Measurements from ENCODE around the gene HOATZ.

The HOATZ gene

DNA sequence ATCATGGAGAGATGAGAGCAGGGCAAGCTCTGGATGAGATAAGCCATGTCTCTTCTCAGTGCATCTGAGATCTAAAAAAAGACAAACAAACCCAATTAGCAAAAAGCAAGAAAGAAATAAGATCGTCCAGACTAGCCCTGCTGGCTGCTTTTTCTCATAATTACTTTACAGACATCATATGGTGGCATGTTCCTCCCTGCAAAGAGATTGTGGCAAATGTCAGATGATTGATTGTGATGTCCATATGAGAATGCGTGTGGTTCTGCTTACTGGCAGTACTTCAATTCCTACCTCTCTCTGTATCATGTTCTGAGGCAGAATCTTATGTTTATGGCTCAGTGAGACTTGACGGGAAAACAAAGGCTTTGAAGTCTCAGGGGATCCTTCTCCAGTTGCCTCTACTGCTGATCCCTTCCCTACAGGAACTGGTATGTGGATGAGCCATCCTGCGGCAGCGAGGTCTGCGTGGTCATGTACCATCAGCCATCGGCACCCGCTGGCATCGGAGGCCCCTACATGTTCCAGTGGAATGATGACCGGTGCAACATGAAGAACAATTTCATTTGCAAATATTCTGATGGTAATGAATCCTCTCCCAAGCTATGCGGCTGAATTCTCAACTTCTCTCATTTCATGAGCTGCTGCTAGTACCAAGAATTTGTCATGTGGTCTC lies 34.8 kb downstream of the HOATZ start:
- no peak overlapping the region for H3K4me3 ChIP-seq (ENCODE audit: low read depth, low read length)
- no peaks in the 10 kb centered on the region for H3K9me3 ChIP-seq (ENCODE audit: control insufficient read depth, insufficient read depth, low read length)
- no peak overlapping the region for H3K27ac ChIP-seq (ENCODE audit: low read depth, low read length)
- H3K36me3 ChIP-seq (ENCODE audit: control insufficient read depth, insufficient read depth, low read length), result peaks cover 10% of the 10 kb centered on the region; the same call in 1 of the 2 replicates
- no peaks in the 10 kb centered on the region for H3K27me3 ChIP-seq (ENCODE audit: control insufficient read depth, insufficient read depth, low read length)
- H3K4me1 ChIP-seq (ENCODE audit: control insufficient read depth, insufficient read depth, low read length), result peaks cover 21% of the 10 kb centered on the region; the same call in 1 of the 2 replicates
- no peak overlapping the region for H3K9ac ChIP-seq (ENCODE audit: low read depth, low read length)

DNA sequence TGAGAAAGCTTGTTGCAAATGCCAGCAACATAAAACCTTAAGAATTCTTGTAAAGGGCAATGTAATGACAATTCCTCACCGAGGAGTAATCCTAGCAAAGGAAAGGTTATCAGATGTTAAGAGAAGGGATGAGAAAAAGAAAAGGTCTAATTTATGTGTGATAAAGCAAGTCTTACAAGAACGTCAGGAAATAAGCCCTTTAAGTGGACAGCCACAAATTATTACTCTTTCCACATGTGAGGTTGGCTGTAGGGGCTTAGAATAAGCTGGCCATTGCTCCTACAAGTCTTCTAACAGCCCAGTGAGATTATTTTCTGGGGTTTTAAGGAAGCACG lies 35.3 kb downstream of the HOATZ start:
- H3K36me3 ChIP-seq (ENCODE audit: control insufficient read depth, insufficient read depth, low read length), result peaks cover 11% of the 10 kb centered on the region; the same call in 1 of the 2 replicates
- no peaks in the 10 kb centered on the region for H3K27me3 ChIP-seq (ENCODE audit: control insufficient read depth, insufficient read depth, low read length)
- H3K4me1 ChIP-seq (ENCODE audit: control insufficient read depth, insufficient read depth, low read length), result peaks cover 21% of the 10 kb centered on the region; the same call in 1 of the 2 replicates
- H3K27ac ChIP-seq (ENCODE audit: low read depth, low read length), result no peak overlapping the region
- no peak overlapping the region for H3K9ac ChIP-seq (ENCODE audit: low read depth, low read length)
- H3K4me3 ChIP-seq (ENCODE audit: low read depth, low read length), result no peak overlapping the region
- H3K9me3 ChIP-seq (ENCODE audit: control insufficient read depth, insufficient read depth, low read length), result no peaks in the 10 kb centered on the region

DNA sequence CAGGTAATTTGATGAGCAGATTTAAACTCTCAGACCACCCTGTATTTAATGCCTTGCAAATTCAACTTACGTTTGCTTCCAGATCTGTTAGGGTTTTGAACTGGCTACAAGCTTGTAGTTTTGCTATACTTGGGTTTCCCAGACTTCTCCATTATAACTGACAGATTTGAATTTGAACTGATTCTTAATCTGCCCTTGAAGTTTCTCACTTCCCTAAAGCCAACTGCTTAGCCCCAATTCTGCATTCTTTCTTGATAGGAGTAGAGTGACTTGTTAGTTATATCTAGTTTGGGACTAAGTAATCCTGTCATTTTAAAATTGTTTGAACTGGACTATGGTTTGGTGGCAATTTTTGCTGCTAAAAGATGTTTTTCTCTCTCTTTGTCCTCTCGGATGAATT lies 35.7 kb downstream of the HOATZ start:
- no peak overlapping the region for H3K27ac ChIP-seq (ENCODE audit: low read depth, low read length)
- no peak overlapping the region for H3K4me3 ChIP-seq (ENCODE audit: low read depth, low read length)
- H3K4me1 ChIP-seq (ENCODE audit: control insufficient read depth, insufficient read depth, low read length), result peaks cover 21% of the 10 kb centered on the region; the same call in 1 of the 2 replicates
- 0 out of 2 replicates have a peak, but pooled peaks cover 1% of the 10 kb centered on the region for H3K9me3 ChIP-seq (ENCODE audit: control insufficient read depth, insufficient read depth, low read length)
- no peak overlapping the region for H3K9ac ChIP-seq (ENCODE audit: low read depth, low read length)
- H3K27me3 ChIP-seq (ENCODE audit: control insufficient read depth, insufficient read depth, low read length), result no peaks in the 10 kb centered on the region
- H3K36me3 ChIP-seq (ENCODE audit: control insufficient read depth, insufficient read depth, low read length), result peaks cover 14% of the 10 kb centered on the region; the same call in 1 of the 2 replicates

DNA sequence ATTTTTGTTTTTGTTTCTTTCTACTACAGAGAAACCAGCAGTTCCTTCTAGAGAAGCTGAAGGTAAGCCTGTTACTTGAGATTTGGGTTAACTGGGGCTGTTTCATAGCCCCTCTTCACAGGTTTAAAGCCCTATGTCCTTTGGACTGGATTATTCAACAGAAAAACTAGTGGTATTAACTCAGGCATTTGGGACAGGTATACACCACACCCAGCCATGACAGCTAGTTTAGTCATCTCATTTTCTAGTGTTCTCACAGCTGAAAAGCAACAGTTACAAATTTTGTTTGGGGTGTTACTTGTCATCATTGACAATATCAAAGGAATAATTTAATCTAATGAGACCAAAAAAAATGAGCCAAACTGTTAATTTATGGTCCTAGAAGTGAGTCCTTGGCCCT lies 40.0 kb downstream of the HOATZ start:
- Histone ChIP-seq H3K4me3 (ENCODE audit: low read depth, low read length) (no peak overlapping the region), H3K36me3 (ENCODE audit: control insufficient read depth, insufficient read depth, low read length) (0 out of 2 replicates have a peak, but pooled peaks cover 11% of the 10 kb centered on the region), H3K9me3 (ENCODE audit: control insufficient read depth, insufficient read depth, low read length) (peaks cover 9% of the 10 kb centered on the region; the same call in 1 of the 2 replicates), H3K27ac (ENCODE audit: low read depth, low read length) (no peak overlapping the region), H3K27me3 (ENCODE audit: control insufficient read depth, insufficient read depth, low read length) (no peaks in the 10 kb centered on the region), H3K4me1 (ENCODE audit: control insufficient read depth, insufficient read depth, low read length) (peaks cover 11% of the 10 kb centered on the region; the same call in 1 of the 2 replicates), H3K9ac (ENCODE audit: low read depth, low read length) (no peak overlapping the region)

DNA sequence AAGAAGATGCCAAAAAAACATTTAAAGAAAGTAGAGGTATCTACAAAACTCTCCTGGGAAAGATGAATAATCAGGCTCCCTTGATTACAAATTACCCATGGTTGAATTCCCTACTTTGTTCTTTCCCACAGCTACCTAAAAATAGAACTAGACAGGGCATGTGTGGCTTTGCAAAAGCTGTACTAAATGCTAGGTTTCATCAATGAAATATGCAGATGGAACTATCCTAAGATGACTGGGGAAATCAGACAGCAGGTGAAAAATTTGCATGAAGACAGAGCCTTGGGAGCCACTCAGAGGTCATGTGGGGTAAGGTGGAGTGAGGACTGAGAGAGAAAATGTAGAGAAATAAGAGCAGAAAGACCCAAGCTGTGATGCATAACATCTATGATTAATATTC lies 40.7 kb downstream of the HOATZ start:
- Histone ChIP-seq H3K9ac (ENCODE audit: low read depth, low read length) (no peak overlapping the region), H3K9me3 (ENCODE audit: control insufficient read depth, insufficient read depth, low read length) (peaks cover 9% of the 10 kb centered on the region; the same call in 1 of the 2 replicates), H3K4me1 (ENCODE audit: control insufficient read depth, insufficient read depth, low read length) (peaks cover 3% of the 10 kb centered on the region; the same call in 1 of the 2 replicates), H3K36me3 (ENCODE audit: control insufficient read depth, insufficient read depth, low read length) (0 out of 2 replicates have a peak, but pooled peaks cover 11% of the 10 kb centered on the region), H3K4me3 (ENCODE audit: low read depth, low read length) (no peak overlapping the region), H3K27me3 (ENCODE audit: control insufficient read depth, insufficient read depth, low read length) (no peaks in the 10 kb centered on the region), H3K27ac (ENCODE audit: low read depth, low read length) (no peak overlapping the region)

DNA sequence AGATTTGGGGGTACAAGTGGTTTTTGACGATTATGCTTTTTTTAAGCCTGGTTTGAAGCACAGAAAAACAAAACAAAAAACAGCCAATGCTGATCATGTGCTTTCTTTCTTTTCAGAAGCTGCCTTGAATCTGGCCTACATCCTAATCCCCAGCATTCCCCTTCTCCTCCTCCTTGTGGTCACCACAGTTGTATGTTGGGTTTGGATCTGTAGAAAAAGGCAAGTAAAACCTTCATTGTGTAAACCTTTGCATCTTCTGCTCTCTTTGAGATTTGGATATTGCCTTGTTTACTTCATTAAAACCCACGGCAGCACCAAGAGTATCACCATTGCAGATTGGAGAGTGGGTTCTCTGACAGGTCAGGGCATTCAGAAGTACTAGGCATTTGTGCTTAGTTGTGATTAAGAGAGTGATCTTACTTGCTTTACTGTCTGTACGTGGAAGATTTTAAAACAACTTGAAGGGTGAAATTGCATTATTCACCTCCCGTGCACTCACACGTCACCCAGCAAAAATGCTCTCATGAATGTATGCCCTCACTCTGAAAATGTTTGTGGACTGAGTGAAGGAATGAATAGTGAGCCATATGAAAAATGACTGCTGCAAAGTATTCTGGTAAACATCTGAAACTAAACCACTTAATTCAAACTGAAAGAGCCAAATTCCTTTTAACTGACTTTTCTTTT lies 43.0 kb downstream of the HOATZ start:
- H3K4me1 ChIP-seq (ENCODE audit: control insufficient read depth, insufficient read depth, low read length), result peaks cover 16% of the 10 kb centered on the region
- H3K36me3 ChIP-seq (ENCODE audit: control insufficient read depth, insufficient read depth, low read length), result 0 out of 2 replicates have a peak, but pooled peaks cover 11% of the 10 kb centered on the region
- H3K4me3 ChIP-seq (ENCODE audit: low read depth, low read length), result no peak overlapping the region
- no peak overlapping the region for H3K9ac ChIP-seq (ENCODE audit: low read depth, low read length)
- H3K27ac ChIP-seq (ENCODE audit: low read depth, low read length), result no peak overlapping the region
- no peaks in the 10 kb centered on the region for H3K27me3 ChIP-seq (ENCODE audit: control insufficient read depth, insufficient read depth, low read length)
- peaks cover 9% of the 10 kb centered on the region; the same call in 1 of the 2 replicates for H3K9me3 ChIP-seq (ENCODE audit: control insufficient read depth, insufficient read depth, low read length)

DNA sequence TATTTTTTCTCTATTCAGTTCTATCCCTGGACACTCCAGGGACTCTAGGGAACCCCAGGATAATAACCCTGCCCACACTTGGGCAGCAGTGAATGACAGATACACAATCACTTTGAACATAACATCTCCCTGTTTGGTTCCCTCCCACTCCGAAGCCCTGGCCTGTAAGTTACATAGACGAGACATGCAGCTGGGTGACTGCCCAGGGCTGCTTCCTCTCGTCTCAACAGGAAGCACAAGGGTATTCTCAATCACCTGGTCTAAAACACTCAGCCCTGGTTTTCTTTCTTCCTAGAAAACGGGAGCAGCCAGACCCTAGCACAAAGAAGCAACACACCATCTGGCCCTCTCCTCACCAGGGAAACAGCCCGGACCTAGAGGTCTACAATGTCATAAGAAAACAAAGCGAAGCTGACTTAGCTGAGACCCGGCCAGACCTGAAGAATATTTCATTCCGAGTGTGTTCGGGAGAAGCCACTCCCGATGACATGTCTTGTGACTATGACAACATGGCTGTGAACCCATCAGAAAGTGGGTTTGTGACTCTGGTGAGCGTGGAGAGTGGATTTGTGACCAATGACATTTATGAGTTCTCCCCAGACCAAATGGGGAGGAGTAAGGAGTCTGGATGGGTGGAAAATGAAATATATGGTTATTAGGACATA lies 45.4 kb downstream of the HOATZ start:
- Histone ChIP-seq H3K27me3 (ENCODE audit: control insufficient read depth, insufficient read depth, low read length) (no peaks in the 10 kb centered on the region), H3K36me3 (ENCODE audit: control insufficient read depth, insufficient read depth, low read length) (0 out of 2 replicates have a peak, but pooled peaks cover 10% of the 10 kb centered on the region), H3K9ac (ENCODE audit: low read depth, low read length) (no peak overlapping the region), H3K27ac (ENCODE audit: low read depth, low read length) (no peak overlapping the region), H3K4me1 (ENCODE audit: control insufficient read depth, insufficient read depth, low read length) (peaks cover 24% of the 10 kb centered on the region), H3K9me3 (ENCODE audit: control insufficient read depth, insufficient read depth, low read length) (peaks cover 9% of the 10 kb centered on the region; the same call in 1 of the 2 replicates), H3K4me3 (ENCODE audit: low read depth, low read length) (no peak overlapping the region)

DNA sequence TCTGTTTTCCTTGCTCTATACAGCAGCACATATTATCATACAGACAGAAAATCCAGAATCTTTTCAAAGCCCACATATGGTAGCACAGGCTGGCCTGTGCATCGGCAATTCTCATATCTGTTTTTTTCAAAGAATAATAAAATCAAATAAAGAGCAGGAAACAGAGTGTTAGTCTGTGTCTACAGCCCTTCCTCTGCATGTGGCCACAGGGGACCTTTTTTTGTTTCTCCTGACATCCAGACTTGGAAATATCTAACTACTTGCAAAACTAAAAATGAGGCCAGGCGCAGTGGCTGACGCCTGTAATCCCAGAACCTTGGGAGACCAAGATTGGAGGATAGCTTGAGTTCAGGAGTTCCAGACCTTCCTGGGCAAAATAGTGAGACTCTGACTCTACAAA lies 46.2 kb downstream of the HOATZ start:
- Histone ChIP-seq H3K9me3 (ENCODE audit: control insufficient read depth, insufficient read depth, low read length) (peaks cover 5% of the 10 kb centered on the region; the same call in 1 of the 2 replicates), H3K4me1 (ENCODE audit: control insufficient read depth, insufficient read depth, low read length) (peaks cover 24% of the 10 kb centered on the region), H3K36me3 (ENCODE audit: control insufficient read depth, insufficient read depth, low read length) (0 out of 2 replicates have a peak, but pooled peaks cover 3% of the 10 kb centered on the region), H3K9ac (ENCODE audit: low read depth, low read length) (no peak overlapping the region), H3K4me3 (ENCODE audit: low read depth, low read length) (no peak overlapping the region), H3K27ac (ENCODE audit: low read depth, low read length) (no peak overlapping the region), H3K27me3 (ENCODE audit: control insufficient read depth, insufficient read depth, low read length) (no peaks in the 10 kb centered on the region)

DNA sequence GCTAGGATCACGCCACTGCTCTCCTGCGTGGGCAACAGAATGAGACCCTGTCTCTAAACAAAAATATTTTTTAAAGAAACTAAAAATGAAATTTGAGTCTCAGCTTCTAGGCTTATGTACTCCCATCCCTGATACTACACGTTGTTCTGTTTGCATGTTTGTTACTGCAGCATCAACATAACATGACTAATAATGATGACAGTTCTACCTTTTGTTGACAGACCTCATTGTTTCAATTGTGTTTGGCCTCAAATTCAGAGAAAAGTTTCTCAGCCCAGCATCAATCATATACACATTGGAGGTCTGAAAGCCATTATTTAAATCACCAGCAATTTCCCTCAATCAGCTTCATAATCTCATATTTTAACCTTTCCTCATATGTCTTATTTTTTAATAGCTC lies 46.7 kb downstream of the HOATZ start:
- 0 out of 2 replicates have a peak, but pooled peaks cover under 1% of the 10 kb centered on the region for H3K9me3 ChIP-seq (ENCODE audit: control insufficient read depth, insufficient read depth, low read length)
- H3K27me3 ChIP-seq (ENCODE audit: control insufficient read depth, insufficient read depth, low read length), result no peaks in the 10 kb centered on the region
- peak overlapping the region; percentile 76 for H3K27ac ChIP-seq (ENCODE audit: low read depth, low read length)
- no peaks in the 10 kb centered on the region for H3K36me3 ChIP-seq (ENCODE audit: control insufficient read depth, insufficient read depth, low read length)
- H3K4me1 ChIP-seq (ENCODE audit: control insufficient read depth, insufficient read depth, low read length), result peaks cover 28% of the 10 kb centered on the region
- H3K9ac ChIP-seq (ENCODE audit: low read depth, low read length), result no peak overlapping the region
- no peak overlapping the region for H3K4me3 ChIP-seq (ENCODE audit: low read depth, low read length)

DNA sequence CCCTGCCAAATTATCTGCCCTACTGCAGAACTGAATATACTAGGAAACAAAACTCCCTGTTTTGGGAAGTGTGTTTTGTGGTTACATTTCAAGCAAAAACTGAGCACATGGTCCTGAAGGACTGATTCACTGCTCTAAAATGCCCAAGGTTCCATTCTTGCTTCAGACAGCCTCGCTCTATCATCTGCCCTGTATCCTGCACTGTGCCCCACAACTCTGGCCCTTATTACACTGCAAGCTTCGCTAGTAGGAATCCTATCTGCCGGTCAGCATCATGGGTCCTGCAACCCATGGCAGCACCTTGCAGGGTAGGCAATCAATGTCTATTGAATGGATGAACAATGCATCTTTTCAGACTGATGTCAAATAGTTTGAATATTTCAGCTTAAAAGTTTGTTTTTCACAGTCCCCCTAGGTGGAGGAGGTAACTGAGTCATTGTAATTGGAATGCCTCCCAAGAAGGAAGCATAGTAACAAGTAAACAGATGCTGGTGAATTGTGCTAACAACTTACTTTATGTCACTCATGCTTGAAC lies 47.3 kb downstream of the HOATZ start:
- Histone ChIP-seq H3K9ac (ENCODE audit: low read depth, low read length) (no peak overlapping the region), H3K9me3 (ENCODE audit: control insufficient read depth, insufficient read depth, low read length) (no peaks in the 10 kb centered on the region), H3K27me3 (ENCODE audit: control insufficient read depth, insufficient read depth, low read length) (no peaks in the 10 kb centered on the region), H3K36me3 (ENCODE audit: control insufficient read depth, insufficient read depth, low read length) (no peaks in the 10 kb centered on the region), H3K4me1 (ENCODE audit: control insufficient read depth, insufficient read depth, low read length) (peaks cover 34% of the 10 kb centered on the region), H3K27ac (ENCODE audit: low read depth, low read length) (peak overlapping the region; percentile 76), H3K4me3 (ENCODE audit: low read depth, low read length) (no peak overlapping the region)
